Natural killer cell (primary cell): ENCODE measurements around the gene NEU4. TPM values are rescaled to one million over a fixed set of nuclear protein-coding genes. Genes with fewer than 3 reads are reported as not detected.

Experiments
- ATAC-seq, 3 donors: fragments of 150-1000 bp in 2 of 3; fragments of 200-7000 bp in 1 of 3; cut with Tn5 transposase; 1 replicate in 1 of 3; 2 replicates in 2 of 3; pipeline ENCODE4 v1.10.0; 2021; ENCODE audit warnings: mild to moderate bottlenecking in 2 of 3, moderate library complexity in 2 of 3
- DNase-seq, 2 donors: peaks; one replicate each; pipeline versions ENCODE4 v3.0.0 to v3.0.0-alpha.2; 2013 to 2021; ENCODE audit warnings: mixed read lengths in 1 of 2
- H3K27ac ChIP-seq: one replicate; pipeline ENCODE4 v1.5.1; 2013; ENCODE audit warnings: mild to moderate bottlenecking, low read length
- H3K27me3 ChIP-seq: one replicate; pipeline ENCODE4 v1.6.1; 2013; ENCODE audit warnings: low read length; ENCODE audit not compliant: control insufficient read depth, insufficient read depth
- H3K36me3 ChIP-seq: one replicate; pipeline ENCODE4 v1.6.1; 2013; ENCODE audit warnings: low read length; ENCODE audit not compliant: control insufficient read depth, insufficient read depth
- H3K4me1 ChIP-seq: one replicate; pipeline ENCODE4 v1.6.1; 2013; ENCODE audit warnings: low read length; ENCODE audit not compliant: control insufficient read depth, insufficient read depth
- H3K4me3 ChIP-seq: one replicate; pipeline ENCODE4 v1.5.1; 2013; ENCODE audit warnings: low read length
- H3K9me3 ChIP-seq: one replicate; pipeline ENCODE4 v1.6.1; 2013; ENCODE audit warnings: low read length; ENCODE audit not compliant: control insufficient read depth, insufficient read depth
- H3K27ac Mint-ChIP-seq, 2 donors: one replicate each; pipeline ENCODE4 v1.8.0; 2022; ENCODE audit warnings: mild to moderate bottlenecking in 2 of 2, mixed read lengths in 2 of 2, moderate library complexity in 1 of 2
- H3K27me3 Mint-ChIP-seq, 2 donors: one replicate each; pipeline ENCODE4 v1.8.0; 2022; ENCODE audit warnings: low read depth in 2 of 2, mixed read lengths in 2 of 2
- H3K36me3 Mint-ChIP-seq: one replicate; pipeline ENCODE4 v1.8.0; 2022; ENCODE audit warnings: mixed read lengths
- H3K4me1 Mint-ChIP-seq, 2 donors: one replicate each; pipeline ENCODE4 v1.8.0; 2022; ENCODE audit warnings: mixed read lengths in 2 of 2
- H3K4me3 Mint-ChIP-seq: one replicate; pipeline ENCODE4 v1.8.0; 2022; ENCODE audit warnings: mild to moderate bottlenecking, moderate library complexity, mixed read lengths
- H3K9me3 Mint-ChIP-seq, 2 donors: one replicate each; pipeline ENCODE4 v1.8.0; 2022; ENCODE audit warnings: mixed read lengths in 2 of 2
- CTCF ChIP-seq: fragments of 200-600 bp; IDR thresholded peaks from one replicate; pipeline ENCODE4 v1.8.0; 2022; ENCODE audit warnings: antibody characterized with exemption
- WGBS: methylation state at CpG from one replicate; pipeline ENCODE4 v1.1.7; 2013; ENCODE audit warnings: missing lambda C conversion rate; ENCODE audit not compliant: insufficient coverage; 5-methylcytosine and 5-hydroxymethylcytosine counted together
- intact Hi-C: fragments of 100-400 bp; cut with micrococcal nuclease; formaldehyde crosslinking; loops from one replicate; pipeline ENCODE4 v1.14.2; 2022
- total RNA-seq, 4 donors: library from RNA; stranded (reverse); fragments of 120-200 nt in 1 of 4; gene quantifications; one replicate each; pipeline versions ENCODE4 v1.2.3 to v1.2.4, GENCODE V29; 2013 to 2022

The NEU4 gene
- total RNA-seq, 3 donors from 2014 or later (not counting 1 experiment from before 2014, with no cell fraction given) = 0.39 to 6.6 (median 2.2) TPM

DNA sequence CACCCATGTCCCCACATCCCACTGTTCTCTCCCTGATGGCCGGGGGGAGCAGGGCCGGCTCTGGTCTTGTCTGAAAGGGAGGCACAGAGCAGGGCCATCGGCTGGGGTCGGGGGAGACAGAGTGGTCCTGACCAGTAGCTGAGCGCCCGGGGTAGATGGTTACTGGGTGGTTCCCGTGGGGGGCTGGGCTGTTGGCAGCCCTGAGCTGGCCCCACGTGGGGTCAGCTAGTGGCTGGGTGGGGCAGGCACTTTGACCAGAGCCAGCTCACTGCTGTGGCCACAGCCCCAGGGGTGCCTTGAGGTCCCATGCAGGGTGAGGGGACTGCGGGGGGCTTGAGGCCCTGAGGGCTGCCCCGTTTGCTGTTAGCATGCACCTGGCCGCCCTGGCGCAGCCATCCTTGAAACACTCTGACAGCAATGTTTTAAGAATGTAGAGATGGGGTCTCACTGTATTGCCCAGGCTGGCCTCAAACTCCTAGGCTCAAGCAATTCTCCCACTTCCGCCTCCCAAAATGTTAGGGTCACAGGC, 12.3 kb upstream of the NEU4 start:
- no peaks in the 10 kb centered on the region for H3K9me3 ChIP-seq
- Mint-ChIP-seq H3K9me3 (no peaks in the 10 kb centered on the region), H3K27ac (no peak overlapping the region), H3K36me3 (no peaks in the 10 kb centered on the region), H3K4me1 (no peaks in the 10 kb centered on the region), H3K4me3 (no peak overlapping the region), H3K27me3 (peaks cover 5 to 17% of the 10 kb centered on the region in 2 donors)
- TF ChIP-seq CTCF = no peak
- H3K4me1 ChIP-seq = no peaks in the 10 kb centered on the region
- no peak overlapping the region for H3K4me3 ChIP-seq
- intact Hi-C loops = no loop called here
- DNase-seq (no peak), ATAC-seq (no peak)
- 93% methylated on average over 13 of the region's 13 CpGs for WGBS
- no peaks in the 10 kb centered on the region for H3K36me3 ChIP-seq
- H3K27ac ChIP-seq = no peak overlapping the region
- no peaks in the 10 kb centered on the region for H3K27me3 ChIP-seq

DNA sequence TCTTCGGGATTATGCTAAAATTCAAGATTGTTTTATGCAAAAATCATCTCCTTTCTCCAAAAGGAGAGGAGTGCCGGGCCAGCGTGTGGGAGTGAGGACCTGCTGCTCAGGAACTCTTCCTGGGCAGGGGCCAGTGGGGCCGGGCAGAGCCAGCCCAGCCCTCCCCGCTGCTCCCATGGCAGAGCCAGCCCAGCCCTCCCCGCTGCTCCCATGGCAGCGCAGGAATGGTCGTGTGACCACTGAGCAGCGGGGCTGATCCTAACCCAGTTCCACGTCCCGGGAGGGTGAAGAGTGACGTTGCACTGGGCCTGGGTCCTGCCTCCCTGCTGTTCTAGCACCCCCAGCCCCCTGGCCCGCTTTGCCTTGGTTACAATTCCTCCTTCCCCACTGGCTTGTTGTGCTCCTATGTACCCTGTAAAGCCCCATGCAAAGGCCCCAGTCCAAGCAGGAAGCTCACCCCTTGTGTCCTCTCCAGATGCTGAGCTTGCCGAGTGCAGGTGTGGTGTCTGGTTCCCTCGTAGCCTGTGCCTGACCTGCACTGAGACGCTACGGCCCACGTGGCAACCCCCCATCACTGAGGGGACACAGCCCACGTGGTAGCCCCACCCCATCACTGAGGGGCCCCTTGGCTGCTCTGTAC, 11.4 kb upstream of the NEU4 start:
- H3K4me1 ChIP-seq = no peaks in the 10 kb centered on the region
- no peaks in the 10 kb centered on the region for H3K9me3 ChIP-seq
- DNase-seq (no peak), ATAC-seq (no peak)
- WGBS = 89% methylated on average over 19 of the region's 19 CpGs
- Mint-ChIP-seq H3K4me1 (no peaks in the 10 kb centered on the region), H3K27ac (no peak overlapping the region), H3K9me3 (no peaks in the 10 kb centered on the region), H3K27me3 (peaks cover 5 to 13% of the 10 kb centered on the region in 2 donors), H3K4me3 (no peak overlapping the region), H3K36me3 (no peaks in the 10 kb centered on the region)
- no peak overlapping the region for H3K27ac ChIP-seq
- no peaks in the 10 kb centered on the region for H3K27me3 ChIP-seq
- TF ChIP-seq CTCF = no peak
- intact Hi-C loops = no loop called here
- H3K4me3 ChIP-seq = no peak overlapping the region
- H3K36me3 ChIP-seq = no peaks in the 10 kb centered on the region

- intact Hi-C loops = no loop called here
- Histone ChIP-seq H3K4me1 (peaks cover 6% of the 10 kb centered on the region), H3K4me3 (no peak overlapping the region), H3K27ac (no peak overlapping the region), H3K36me3 (no peaks in the 10 kb centered on the region), H3K27me3 (peaks cover 4% of the 10 kb centered on the region), H3K9me3 (no peaks in the 10 kb centered on the region)
- H3K4me3 Mint-ChIP-seq = no peak overlapping the region
- peaks cover under 1 to 2% of the 10 kb centered on the region in 2 donors for H3K4me1 Mint-ChIP-seq
- no peaks in the 10 kb centered on the region for H3K9me3 Mint-ChIP-seq
- 92% methylated on average over 14 of the region's 14 CpGs for WGBS
- no peak for TF ChIP-seq CTCF
- no peak overlapping the region for H3K27ac Mint-ChIP-seq
- no peak for DNase-seq
- no peak for ATAC-seq
- peaks cover 7 to 13% of the 10 kb centered on the region in 2 donors for H3K27me3 Mint-ChIP-seq
- no peaks in the 10 kb centered on the region for H3K36me3 Mint-ChIP-seq
Observed at GRCh38 chr2:241798081-241798630, 10.8 kb upstream of the NEU4 start.
